GM19467 (cell line): ENCODE measurements around the gene PJVK.

Source experiments
- ATAC-seq: cut with Tn5 transposase; IDR thresholded peaks from one replicate; pipeline ENCODE4 v1.9.1; 2021; ENCODE audit warnings: mild to moderate bottlenecking, moderate library complexity; ENCODE audit not compliant: unreplicated experiment

PJVK gene

DNA sequence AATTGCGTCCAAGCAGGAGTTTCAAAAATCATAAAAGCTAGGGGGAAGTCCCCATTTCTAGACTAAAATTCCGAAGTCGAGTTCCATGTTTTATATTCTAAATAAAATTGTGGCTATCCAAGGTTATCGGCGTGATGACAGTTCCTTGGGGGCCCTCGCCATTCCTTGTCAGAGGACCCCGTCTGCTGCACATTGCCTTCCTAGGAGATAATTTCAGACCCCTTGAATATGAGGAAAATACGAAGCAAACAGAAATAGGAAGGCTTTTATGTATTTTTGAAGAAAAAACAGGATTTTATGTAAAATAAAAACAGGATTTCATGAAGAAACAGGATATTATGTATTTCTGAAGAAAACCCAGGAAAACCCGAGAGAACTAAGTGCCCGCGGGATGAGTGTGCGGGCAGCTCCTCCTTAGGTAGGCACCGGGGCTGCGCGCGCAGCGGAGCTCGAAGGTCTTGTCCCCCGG lies 28.6 kb downstream of the PJVK start:
- no peak for ATAC-seq

DNA sequence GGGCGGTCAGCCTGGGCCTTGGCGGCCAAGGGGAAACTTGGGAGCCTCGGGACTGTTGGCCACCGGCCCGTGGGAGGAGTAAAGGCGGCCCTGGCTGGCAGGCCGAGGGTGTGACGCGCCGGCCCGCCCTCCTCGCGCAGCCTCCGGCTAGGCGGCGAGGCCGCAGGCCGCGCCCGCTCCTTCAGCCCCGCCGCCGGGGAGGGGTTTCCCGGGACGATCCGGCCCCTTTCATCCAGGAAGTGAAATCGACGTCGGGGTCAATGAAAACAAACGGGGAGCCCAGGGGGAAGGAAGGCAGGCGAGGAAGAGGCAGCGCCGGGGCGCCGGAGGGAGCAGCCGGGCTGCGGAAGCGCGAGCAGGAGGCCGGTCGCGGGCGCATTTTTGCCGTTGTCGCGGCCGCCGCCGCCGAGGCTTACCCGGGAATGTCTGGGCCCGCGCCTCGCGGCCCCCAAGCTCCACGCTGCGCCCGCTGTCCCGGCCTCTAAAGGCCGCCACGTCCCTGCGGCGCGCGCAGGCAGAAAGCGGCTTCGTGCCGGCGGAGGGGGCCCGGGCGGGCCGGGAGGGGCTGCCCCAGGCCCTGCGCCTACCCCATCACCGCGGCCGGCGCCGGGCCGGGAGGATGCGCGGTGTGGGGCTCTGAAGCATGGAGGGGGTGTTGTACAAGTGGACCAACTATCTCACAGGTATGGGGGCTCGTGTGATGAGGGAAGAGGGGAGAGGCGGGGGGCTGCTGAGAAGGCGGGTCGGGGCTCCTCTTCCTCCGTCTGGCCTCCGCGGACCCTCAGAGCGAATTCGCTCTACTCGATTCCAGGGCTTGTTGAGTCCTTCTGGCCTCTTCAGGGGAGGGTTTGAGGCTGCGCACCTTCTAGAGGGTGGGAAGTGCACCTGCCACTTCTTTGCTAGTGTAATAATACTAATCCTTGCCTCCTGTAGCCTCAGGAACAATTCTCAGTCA lies 29.3 kb downstream of the PJVK start, which contains the start of gene PLEKHA3:
PLEKHA3 (plus strand) TSS at position 231 of the 955 bp plus-strand sequence; CDS start at position 644, 413 bp downstream.
- peak; percentile 71 for ATAC-seq

DNA sequence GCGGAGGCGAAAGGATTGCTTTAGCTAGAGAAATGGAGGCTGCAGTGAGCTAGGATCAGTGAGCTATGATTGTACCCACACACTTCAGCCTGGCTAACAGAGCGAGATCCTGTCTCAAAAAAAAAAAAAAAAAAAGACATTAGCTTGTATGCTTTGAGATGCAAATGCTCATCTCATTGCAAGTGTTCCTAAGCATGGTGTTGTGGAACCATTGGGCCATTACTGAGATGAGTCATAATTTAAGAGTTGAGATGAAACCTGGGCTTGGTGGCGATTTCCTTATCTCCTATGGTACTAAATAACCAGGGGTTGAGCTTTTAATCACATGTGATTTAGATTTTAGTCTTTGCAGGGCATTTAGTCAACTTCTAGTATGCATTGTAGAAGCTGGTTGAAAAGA lies 31.3 kb downstream of the PJVK start:
- ATAC-seq = peak; percentile 28

DNA sequence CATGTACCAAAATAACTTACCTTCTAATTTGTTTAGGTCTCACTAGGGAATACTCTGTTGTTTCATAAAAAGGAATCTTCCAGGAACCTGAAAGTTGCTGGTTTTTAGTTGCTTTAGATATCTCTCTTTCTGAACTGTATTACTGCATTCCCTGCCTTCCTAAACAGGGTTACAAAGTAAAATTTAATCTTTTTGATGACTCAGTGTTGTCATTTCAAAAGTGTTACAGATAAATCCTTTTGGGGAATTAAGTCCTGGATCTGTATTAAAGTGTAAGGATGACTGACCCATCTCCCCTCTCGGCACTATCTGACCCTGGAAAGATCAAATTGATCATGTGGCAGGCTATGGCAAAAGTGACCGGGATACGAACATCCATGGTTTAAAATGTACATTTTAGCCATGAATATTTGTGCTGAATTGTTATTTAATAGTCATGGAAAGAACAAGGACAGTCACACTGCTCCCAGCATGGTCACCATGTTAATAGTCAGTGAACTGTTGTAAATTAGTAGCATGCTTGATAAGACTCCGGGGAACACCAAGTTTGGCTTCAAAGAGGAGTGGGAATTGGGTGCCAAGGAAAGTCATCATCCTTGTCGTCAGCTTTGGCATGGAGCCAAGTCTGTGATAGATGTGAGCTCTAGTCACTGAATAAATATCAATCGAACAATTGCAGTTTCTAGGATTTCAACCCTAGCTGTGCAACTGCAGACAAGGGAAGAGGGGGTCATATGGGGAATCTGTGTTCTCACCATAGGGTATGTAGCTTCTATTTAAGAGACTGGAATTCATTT lies 33.3 kb downstream of the PJVK start:
- ATAC-seq = no peak

DNA sequence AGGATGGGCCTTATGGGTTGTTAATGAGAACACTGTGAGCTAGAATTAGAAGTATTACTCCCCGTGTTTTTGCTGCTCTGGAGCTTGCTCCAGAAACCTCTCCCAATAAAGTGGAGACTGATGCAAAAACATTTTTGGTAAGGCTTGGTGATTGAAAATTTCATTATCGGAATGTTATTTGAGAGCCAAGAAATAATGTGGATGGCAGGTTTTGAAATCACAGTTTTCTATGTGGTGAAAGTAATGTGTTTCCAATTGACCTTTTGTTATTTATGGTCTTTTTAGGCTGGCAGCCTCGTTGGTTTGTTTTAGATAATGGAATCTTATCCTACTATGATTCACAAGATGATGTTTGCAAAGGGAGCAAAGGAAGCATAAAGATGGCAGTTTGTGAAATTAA lies 34.2 kb downstream of the PJVK start:
- no peak for ATAC-seq

DNA sequence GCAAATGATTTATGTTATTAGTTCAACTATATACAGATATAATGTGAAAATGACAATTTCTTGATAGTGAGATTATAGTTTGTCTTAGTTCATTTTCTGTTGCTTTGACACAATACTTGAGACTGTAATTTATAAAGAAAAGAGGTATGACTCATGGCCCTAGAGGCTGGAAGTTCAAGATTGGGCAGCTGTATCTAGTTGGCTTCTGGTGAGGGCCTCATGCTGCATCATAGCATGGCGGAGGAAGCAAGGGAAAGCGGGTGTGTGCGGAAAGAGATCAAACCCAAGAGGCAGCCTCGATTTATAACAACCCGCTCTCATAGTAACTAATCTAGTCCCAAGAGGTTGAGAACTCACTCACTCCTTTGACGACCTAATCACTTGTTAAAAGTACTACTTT lies 40.4 kb downstream of the PJVK start:
- no peak for ATAC-seq

DNA sequence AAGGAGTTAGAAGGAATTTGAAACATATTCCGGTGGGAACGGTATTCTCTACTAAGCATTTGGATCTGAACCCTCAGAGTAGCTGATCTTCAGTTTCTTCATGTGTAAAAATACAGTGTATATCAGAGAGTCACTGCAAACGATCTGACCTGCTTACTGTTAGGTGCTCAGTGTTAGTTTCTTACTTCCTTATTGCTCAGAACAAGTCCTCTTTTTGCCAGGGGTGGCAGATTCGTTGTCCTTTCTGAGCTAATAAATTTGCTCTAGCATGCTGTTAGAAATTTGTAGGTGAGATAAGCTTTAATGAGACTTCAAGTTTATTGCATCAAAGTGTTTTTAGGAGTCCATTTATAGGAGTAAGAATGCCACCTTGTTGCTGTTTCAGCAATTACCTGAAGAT lies 44.9 kb downstream of the PJVK start:
- ATAC-seq = no peak

DNA sequence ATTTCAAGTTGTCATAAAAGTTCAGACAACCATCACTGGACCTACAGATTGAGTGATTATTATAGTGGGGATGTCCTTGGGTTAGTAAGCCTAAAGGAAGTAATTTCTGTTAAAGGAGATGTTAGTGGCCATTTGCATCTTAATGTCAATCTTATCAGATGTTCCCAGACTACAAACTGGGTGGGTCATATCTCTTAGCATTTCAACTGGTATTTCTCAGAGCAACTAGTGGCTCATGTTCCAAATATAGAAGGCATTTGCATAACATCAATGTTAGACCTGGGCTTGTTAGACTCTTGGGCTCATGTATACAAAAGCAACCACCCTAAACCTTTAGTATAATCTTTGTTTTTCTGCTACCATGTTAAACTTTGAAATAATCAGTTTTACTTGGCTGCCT lies 47.0 kb downstream of the PJVK start:
- no peak for ATAC-seq

DNA sequence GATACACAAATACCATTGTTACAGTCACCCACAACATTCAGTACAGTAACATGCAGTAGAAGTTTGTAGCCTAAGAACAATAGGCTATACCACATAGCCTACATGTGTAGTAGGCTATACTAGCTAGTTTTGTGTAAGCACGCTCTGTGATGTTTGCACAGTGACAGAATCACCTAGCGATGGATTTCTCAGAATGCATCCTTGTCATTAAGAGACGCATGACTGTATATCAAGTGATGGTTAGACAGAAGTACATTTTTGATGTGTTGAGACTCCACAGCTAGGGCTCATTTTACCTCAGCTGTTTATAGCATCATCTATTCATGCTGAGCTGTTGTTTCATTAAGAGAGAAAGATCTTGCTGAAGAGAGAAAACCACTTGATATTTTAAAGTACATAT lies 48.5 kb downstream of the PJVK start:
- no peak for ATAC-seq

DNA sequence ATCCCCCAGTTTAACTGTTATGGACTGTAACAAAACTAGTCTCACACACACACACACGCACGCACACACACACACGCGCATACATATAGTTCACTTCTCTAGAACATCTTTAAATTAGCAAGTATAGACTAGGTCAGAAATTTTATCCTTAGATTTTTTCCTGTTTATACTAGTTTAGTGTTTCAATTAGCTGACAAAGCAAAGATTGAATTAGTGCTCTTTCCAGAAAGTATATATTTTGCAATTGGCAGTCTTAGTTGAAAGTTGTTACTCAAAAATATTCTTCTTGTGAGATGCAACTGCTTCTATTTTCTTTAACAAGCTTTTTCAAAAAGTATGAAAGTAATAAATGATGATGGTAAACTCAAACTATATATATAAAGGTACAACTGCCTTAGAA lies 51.6 kb downstream of the PJVK start:
- ATAC-seq = no peak

DNA sequence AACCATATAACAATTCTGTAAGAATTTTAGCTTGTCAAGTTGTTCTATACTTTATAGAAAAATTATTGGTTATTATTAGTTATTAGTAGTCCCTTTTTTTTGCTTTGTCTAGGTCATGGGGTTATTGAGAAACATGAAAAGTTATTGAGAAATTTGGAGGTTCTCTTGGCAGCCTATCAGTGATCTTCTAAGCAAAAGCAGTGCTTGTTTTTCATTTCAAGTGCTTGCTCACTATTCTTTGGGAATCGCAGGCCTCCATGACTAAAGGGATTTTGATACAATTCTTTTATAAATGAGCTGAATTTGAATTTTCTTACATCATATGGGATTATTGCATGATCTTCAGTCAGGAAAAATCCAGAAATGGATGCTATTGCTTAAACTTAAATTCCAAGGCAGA lies 54.9 kb downstream of the PJVK start:
- ATAC-seq = no peak

DNA sequence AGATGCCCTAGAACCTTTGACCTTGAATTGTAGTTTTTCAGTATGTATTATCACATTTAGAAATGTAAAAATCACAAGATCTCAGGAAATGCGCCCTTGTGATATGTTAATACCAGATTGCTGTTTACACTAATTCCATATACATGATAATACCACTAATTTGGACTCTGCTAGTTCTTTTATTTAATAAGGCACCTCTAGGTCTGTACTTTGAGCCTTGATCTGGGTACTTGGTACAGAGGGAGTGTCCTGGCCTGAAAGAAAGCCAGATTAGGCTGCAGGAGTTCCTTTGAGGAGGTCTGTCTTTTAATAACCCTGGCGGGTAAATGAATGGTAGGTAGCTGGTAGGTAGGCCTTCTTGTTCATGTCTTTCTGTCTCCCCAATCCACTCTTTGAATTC lies 55.3 kb downstream of the PJVK start:
- ATAC-seq = no peak

DNA sequence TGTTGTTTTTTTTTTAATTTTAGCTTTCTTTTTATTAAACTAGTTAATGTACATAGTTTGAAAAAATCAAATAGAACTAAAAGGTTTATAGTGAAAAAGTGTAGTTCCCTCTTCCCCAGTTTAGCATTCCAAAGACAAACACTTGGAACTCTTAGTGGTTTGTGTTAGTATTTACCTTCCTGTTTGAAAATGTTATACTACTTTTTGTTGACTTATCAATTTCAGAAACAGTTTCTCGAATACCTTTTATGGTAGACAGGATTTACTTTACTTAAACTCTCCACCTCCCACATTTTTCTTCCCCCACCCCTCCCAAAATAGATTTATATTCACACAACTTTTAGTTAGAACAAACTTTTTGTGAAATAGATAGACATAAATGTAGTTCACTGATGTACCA lies 55.8 kb downstream of the PJVK start:
- no peak for ATAC-seq

DNA sequence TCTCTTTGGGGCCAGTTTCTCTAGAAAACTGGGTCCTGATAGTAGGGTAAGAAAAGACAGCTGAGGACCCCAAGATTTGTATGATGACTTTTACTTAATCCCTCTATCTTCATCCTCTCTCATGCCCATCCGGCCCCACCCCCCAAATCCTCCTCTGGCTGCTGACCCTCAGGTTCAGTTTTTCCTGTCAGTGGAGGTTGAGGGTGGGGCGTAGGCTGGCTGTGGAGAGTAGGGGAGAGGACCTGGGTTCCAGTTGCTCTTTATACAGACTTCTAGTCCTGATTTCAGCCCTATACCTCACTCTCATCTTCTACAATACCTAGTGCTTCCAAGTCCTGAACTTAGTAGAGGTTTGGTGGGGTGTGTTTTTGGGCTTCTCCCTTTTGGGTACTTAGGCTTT lies 57.5 kb downstream of the PJVK start:
- no peak for ATAC-seq

DNA sequence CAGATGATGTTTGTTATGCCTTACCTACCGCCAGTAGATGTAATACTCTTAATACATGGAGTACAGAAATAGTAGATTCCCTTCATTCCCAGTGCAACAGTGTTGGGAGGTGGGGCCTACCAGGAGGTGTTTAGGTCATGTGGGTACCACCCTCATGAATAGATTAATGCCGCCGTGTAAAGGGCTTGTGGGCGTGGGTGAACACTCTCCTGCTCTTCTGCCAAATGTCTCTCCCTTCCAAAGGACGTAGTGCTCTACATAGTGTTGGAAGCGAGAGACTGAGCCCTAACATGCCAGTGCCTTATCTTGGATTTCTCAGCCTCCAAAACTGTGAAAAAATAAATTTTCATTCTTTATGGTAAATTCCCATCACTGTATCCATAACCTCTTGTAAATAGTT lies 59.2 kb downstream of the PJVK start:
- ATAC-seq = no peak
